IMR-90 (cell line): ENCODE measurements around the gene ATXN1. TPM values are rescaled to one million over a fixed set of nuclear protein-coding genes. Genes with fewer than 3 reads are reported as not detected.

Experiments
- ATAC-seq: fragments of 200-7000 bp; cut with Tn5 transposase; 2 replicates; pipeline ENCODE4 v1.9.1; 2020; ENCODE audit warnings: low read depth, mild to moderate bottlenecking, moderate library complexity
- BruUV-seq: library from RNA; stranded (reverse); fragments of 400-500 nt; replicated peaks from 2 replicates; lab custom pipeline; 2021; lab: Mats Ljungman, UMichigan
- CTCF ChIA-PET: fragments of 300-600 bp; formaldehyde crosslinking; extraction: SDS; loops from one replicate; lab custom pipeline; 2021; ENCODE audit warnings: antibody characterized with exemption; lab: Yijun Ruan, JAX
- POLR2A ChIA-PET: fragments of 300-600 bp; sonication (Branson Sonifier 250); formaldehyde crosslinking; loops from one replicate; lab custom pipeline; 2022; ENCODE audit warnings: antibody characterized with exemption; ENCODE audit not compliant: unreplicated experiment; lab: Charles Lee
- DNase-seq: peaks from one replicate; pipeline ENCODE4 v3.0.0; 2013
- H2AFZ ChIP-seq: replicated peaks from 2 replicates; pipeline ENCODE3; 2013; ENCODE audit warnings: low read length, mild to moderate bottlenecking; ENCODE audit not compliant: poor library complexity
- H2AK5ac ChIP-seq: 2 replicates; pipeline ENCODE4 v1.6.1; 2013; ENCODE audit warnings: low read depth, low read length, inconsistent platforms
- H2AK9ac ChIP-seq: replicated peaks from 2 replicates; pipeline ENCODE3; 2013; ENCODE audit warnings: mild to moderate bottlenecking, low read depth, low read length, moderate library complexity; ENCODE audit not compliant: poor library complexity
- H2BK120ac ChIP-seq: 2 replicates; pipeline ENCODE4 v1.6.1; 2013; ENCODE audit warnings: low read depth, low read length, inconsistent platforms
- H2BK15ac ChIP-seq: 3 replicates; pipeline ENCODE4 v1.6.1; 2013; ENCODE audit warnings: low read depth, low read length, inconsistent platforms
- H2BK20ac ChIP-seq: 2 replicates; pipeline ENCODE4 v1.6.1; 2013; ENCODE audit warnings: low read depth, mild to moderate bottlenecking, inconsistent platforms, low read length, moderate library complexity
- H2BK5ac ChIP-seq: 2 replicates; pipeline ENCODE4 v1.6.1; 2013; ENCODE audit warnings: mild to moderate bottlenecking, low read depth, low read length, inconsistent platforms; ENCODE audit not compliant: poor library complexity, severe bottlenecking
- H3K14ac ChIP-seq: replicated peaks from 2 replicates; pipeline ENCODE4 v1.6.1; 2013; ENCODE audit warnings: low read depth, low read length, inconsistent platforms
- H3K18ac ChIP-seq: 2 replicates; pipeline ENCODE4 v1.6.1; 2013; ENCODE audit warnings: low read depth, low read length, control low read depth
- H3K23ac ChIP-seq: 2 replicates; pipeline ENCODE4 v1.6.1; 2013; ENCODE audit warnings: low read depth, low read length, inconsistent platforms
- H3K27ac ChIP-seq: 2 replicates; pipeline ENCODE4 v1.5.1; 2013; ENCODE audit warnings: mild to moderate bottlenecking, control low read depth, low read length; ENCODE audit not compliant: insufficient read depth
- H3K27me3 ChIP-seq: 2 replicates; pipeline ENCODE4 v1.6.1; 2013; ENCODE audit warnings: low read length; ENCODE audit not compliant: control insufficient read depth, insufficient read depth
- H3K36me3 ChIP-seq: 2 replicates; pipeline ENCODE4 v1.6.1; 2013; ENCODE audit warnings: low read length, mixed read lengths; ENCODE audit not compliant: control insufficient read depth, insufficient read depth
- H3K4ac ChIP-seq: 2 replicates; pipeline ENCODE4 v1.6.1; 2013; ENCODE audit warnings: low read depth, low read length, inconsistent platforms
- H3K4me1 ChIP-seq: 2 replicates; pipeline ENCODE4 v1.6.1; 2013; ENCODE audit warnings: low read length, mixed read lengths; ENCODE audit not compliant: control insufficient read depth, insufficient read depth
- H3K4me2 ChIP-seq: 2 replicates; pipeline ENCODE4 v1.6.1; 2013; ENCODE audit warnings: low read depth, mild to moderate bottlenecking, control low read depth, low read length, moderate library complexity
- H3K4me3 ChIP-seq: 2 replicates; pipeline ENCODE4 v1.5.1; 2013; ENCODE audit warnings: low read depth, mild to moderate bottlenecking, control low read depth, low read length, moderate library complexity; ENCODE audit not compliant: insufficient read depth
- H3K56ac ChIP-seq: 2 replicates; pipeline ENCODE4 v1.6.1; 2013; ENCODE audit warnings: low read length, inconsistent platforms; ENCODE audit not compliant: insufficient read depth; ENCODE audit errors: extremely low read depth
- H3K79me1 ChIP-seq, 2 experiments: 2 replicates each; pipeline ENCODE4 v1.6.1; 2013; ENCODE audit warnings: low read length in 2 of 2, inconsistent platforms in 1 of 2, low read depth in 1 of 2
- H3K9ac ChIP-seq: 2 replicates; pipeline ENCODE4 v1.6.1; 2013; ENCODE audit warnings: low read depth, low read length, control low read depth
- H3K9me1 ChIP-seq: 2 replicates; pipeline ENCODE4 v1.6.1; 2013; ENCODE audit warnings: low read length, inconsistent platforms; ENCODE audit not compliant: insufficient read depth
- H3K9me3 ChIP-seq: 2 replicates; pipeline ENCODE4 v1.6.1; 2013; ENCODE audit warnings: low read length; ENCODE audit not compliant: control insufficient read depth, insufficient read depth
- H4K20me1 ChIP-seq: 2 replicates; pipeline ENCODE4 v1.6.1; 2013; ENCODE audit warnings: low read length, inconsistent platforms; ENCODE audit not compliant: insufficient read depth
- H4K5ac ChIP-seq: 2 replicates; pipeline ENCODE4 v1.6.1; 2013; ENCODE audit warnings: mild to moderate bottlenecking, low read depth, low read length, control low read depth
- H4K8ac ChIP-seq, 2 experiments: 2 replicates each; pipeline ENCODE4 v1.6.1; 2013; ENCODE audit warnings: low read depth in 2 of 2, low read length in 2 of 2, control low read depth in 1 of 2, inconsistent platforms in 1 of 2
- H4K91ac ChIP-seq: 2 replicates; pipeline ENCODE4 v1.6.1; 2013; ENCODE audit warnings: low read depth, low read length, inconsistent platforms; ENCODE audit not compliant: insufficient read depth
- BHLHE40 ChIP-seq: fragments of 150-350 bp; IDR thresholded peaks from 2 replicates; pipeline ENCODE4 v1.6.1; 2016; ENCODE audit warnings: mild to moderate bottlenecking, low read depth, low read length
- CEBPB ChIP-seq: IDR thresholded peaks from 2 replicates; pipeline ENCODE4 v1.6.1; 2012; ENCODE audit warnings: low read depth, low read length, improper control_type of control experiment
- FOS ChIP-seq: fragments of 150-350 bp; IDR thresholded peaks from 2 replicates; pipeline ENCODE4 v1.6.1; 2016; ENCODE audit warnings: low read depth, low read length
- MAFK ChIP-seq: IDR thresholded peaks from 2 replicates; pipeline ENCODE4 v1.6.1; 2012; ENCODE audit warnings: low read depth, low read length, improper control_type of control experiment
- MAZ ChIP-seq: IDR thresholded peaks from 2 replicates; pipeline ENCODE4 v1.6.1; 2012; ENCODE audit warnings: low read depth, mild to moderate bottlenecking, low read length, improper control_type of control experiment, moderate library complexity, borderline replicate concordance
- MXI1 ChIP-seq: IDR thresholded peaks from 2 replicates; pipeline ENCODE4 v1.6.1; 2012; ENCODE audit warnings: low read depth, mild to moderate bottlenecking, low read length, moderate library complexity, borderline replicate concordance
- NFE2L2 ChIP-seq: fragments of 150-350 bp; IDR thresholded peaks from 2 replicates; pipeline ENCODE4 v1.6.1; 2016; ENCODE audit warnings: low read depth, mild to moderate bottlenecking, low read length
- POLR2A ChIP-seq: IDR thresholded peaks from 2 replicates; pipeline ENCODE4 v1.6.1; 2012; ENCODE audit warnings: mild to moderate bottlenecking, low read depth, low read length
- RFX5 ChIP-seq: IDR thresholded peaks from 2 replicates; pipeline ENCODE4 v1.8.0; 2012; ENCODE audit warnings: low read depth, mild to moderate bottlenecking, low read length, moderate library complexity
- SMC3 ChIP-seq: fragments of 150-350 bp; IDR thresholded peaks from 2 replicates; pipeline ENCODE4 v1.6.1; 2016; ENCODE audit warnings: low read depth, mild to moderate bottlenecking, antibody characterized with exemption, low read length, moderate library complexity
- WGBS, 2 experiments: methylation state at CpG; one replicate each; pipeline versions ENCODE4 v1.1.5 to v1.1.7; 2013; ENCODE audit warnings: missing lambda C conversion rate in 2 of 2; ENCODE audit not compliant: insufficient read length in 1 of 2; ENCODE audit errors: extremely low coverage in 2 of 2; 5-methylcytosine and 5-hydroxymethylcytosine counted together
- dilution Hi-C: fragments of 300-500 bp; cut with HindIII; formaldehyde crosslinking; loops from one replicate; pipeline ENCODE4 v1.14.3; 2018; ENCODE audit warnings: low sequenced_read_pairs; ENCODE audit not compliant: unreplicated experiment
- in situ Hi-C: fragments of 300-500 bp; cut with MboI; formaldehyde crosslinking; loops from 3 replicates; pipeline ENCODE4 v1.14.3; 2019; ENCODE audit warnings: low sequenced_read_pairs, inconsistent platforms, mixed read lengths
- intact Hi-C: fragments of 100-400 bp; cut with micrococcal nuclease; formaldehyde crosslinking; loops from 2 replicates; pipeline ENCODE4 v1.10.0; 2022
- polyA plus RNA-seq, 3 experiments: library from polyadenylated mRNA; depleted of rRNA; stranded (reverse); fragments of >200 nt; gene quantifications; 2 replicates each; pipeline ENCODE4 v1.2.3, GENCODE V29; 2012; ENCODE audit warnings: low replicate concordance in 1 of 3
- total RNA-seq: library from RNA; depleted of rRNA; stranded (reverse); fragments of >200 nt; gene quantifications from 2 replicates; pipeline ENCODE4 v1.2.3, GENCODE V29; 2012
- TF ChIP-seq, protein P1 (sequence below): fragments of 150-350 bp; IDR thresholded peaks from 2 replicates; pipeline ENCODE4 v1.6.1; 2017; ENCODE audit warnings: mild to moderate bottlenecking, antibody characterized with exemption, low read length, low read depth
- TF ChIP-seq, protein P2 (sequence below): fragments of 150-350 bp; IDR thresholded peaks from 2 replicates; pipeline ENCODE4 v1.6.1; 2016; ENCODE audit warnings: low read depth, mild to moderate bottlenecking, low read length, moderate library complexity, borderline replicate concordance

Gene ATXN1
- total and polyA plus RNA-seq, 2 of the 4 experiments (the other 2 are of a cell fraction): 7.3 to 11.1 TPM

DNA sequence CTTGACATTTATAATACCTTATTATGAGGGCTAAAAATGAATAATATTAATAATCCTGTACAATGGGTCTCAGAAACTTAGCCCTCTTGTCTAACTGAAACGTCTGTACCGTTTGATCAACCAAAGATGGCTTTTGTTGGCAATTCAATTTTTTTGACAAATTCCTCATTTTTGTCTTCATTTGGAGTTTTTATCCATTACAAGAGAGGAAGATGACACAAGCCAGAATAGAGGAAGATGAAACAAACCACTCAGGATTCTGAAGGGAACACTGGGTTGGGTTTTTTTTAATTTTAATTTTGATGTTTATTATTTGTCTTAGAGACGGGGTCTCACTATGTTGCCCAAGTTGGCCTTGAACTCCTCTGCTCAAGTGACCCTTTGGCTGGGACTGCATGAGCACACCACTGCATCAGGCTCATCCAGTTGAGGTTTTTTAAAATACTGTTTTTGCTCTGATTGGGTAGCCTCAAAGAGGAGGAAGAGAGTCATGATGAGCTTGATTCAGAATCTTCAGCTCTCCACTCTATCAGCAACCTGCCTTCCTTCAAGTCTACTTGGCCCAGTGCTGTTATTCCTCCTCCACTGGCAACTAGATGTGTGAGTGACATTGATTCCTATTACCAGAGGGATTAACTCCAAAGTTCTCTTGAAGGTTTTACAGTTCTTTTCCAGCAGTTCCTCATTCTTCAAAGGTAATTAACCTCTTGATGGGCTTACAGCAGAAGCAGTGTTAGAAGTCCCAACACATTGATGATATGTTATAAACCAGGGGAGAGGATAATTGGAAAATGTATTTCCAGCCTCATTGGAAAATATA, 71.3 kb downstream of the ATXN1 start (continued):
- no peak for TF ChIP-seq SMC3

- H3K9me3 ChIP-seq: no peaks in the 10 kb centered on the region
- no peak overlapping the region for H3K56ac ChIP-seq
- WGBS, 2 experiments: 72% methylated on average over 3 of the region's 4 CpGs; no CpG with 5 or more reads in 1 of the 2 experiments
- H2BK5ac ChIP-seq: peak overlapping the region; percentile 10
- no peaks in the 10 kb centered on the region for H3K27me3 ChIP-seq
- in situ Hi-C loops: no loop called here
- DNase-seq: peak; percentile 93
- peak overlapping the region; percentile 76; the same call in 1 of the 2 replicates for H3K18ac ChIP-seq
- H3K4me1 ChIP-seq: peaks cover 15% of the 10 kb centered on the region
- H3K4me2 ChIP-seq: peak overlapping the region; percentile 38; the same call in 1 of the 2 replicates
- H2BK20ac ChIP-seq: no peak overlapping the region
- peak overlapping the region; percentile 35; the same call in 1 of the 2 replicates for H4K5ac ChIP-seq
- ChIA-PET CTCF (interaction anchor here (0.7 to 2.0 kb wide), 2 partner anchors 10 to 129 kb away, joined by 6 to 7 read pairs; no protein-coding TSS in a partner anchor), POLR2A (no interaction called here)
- H3K9me1 ChIP-seq: 0 out of 2 replicates have a peak, but pooled peaks cover 2% of the 10 kb centered on the region
- dilution Hi-C loops: no loop called here
- peaks cover 22 to 51% of the 10 kb centered on the region in 2 experiments for H3K79me1 ChIP-seq
- 0 out of 2 replicates have a peak overlapping the region, but pooled peaks have one; percentile 49 for H2BK120ac ChIP-seq
- H4K8ac ChIP-seq: no peak overlapping the region
- no peak overlapping the region for H2AK9ac ChIP-seq
- no TSS peak for BruUV-seq
- H3K27ac ChIP-seq: peak overlapping the region; percentile 46; the same call in 1 of the 2 replicates
- H2AFZ ChIP-seq: no peak overlapping the region
- peak; percentile 90 for ATAC-seq
- no peak overlapping the region for H3K9ac ChIP-seq
- H2AK5ac ChIP-seq: no peak overlapping the region; the same call in 1 of the 2 replicates
- H3K14ac ChIP-seq: no peak overlapping the region
- H3K4ac ChIP-seq: no peak overlapping the region; the same call in 1 of the 2 replicates
- no peak overlapping the region for H2BK15ac ChIP-seq
- intact Hi-C loops: no loop called here
- H3K4me3 ChIP-seq: no peak overlapping the region
- H4K91ac ChIP-seq: no peak overlapping the region
- no peak overlapping the region for H3K23ac ChIP-seq
- H3K36me3 ChIP-seq: 0 out of 2 replicates have a peak, but pooled peaks cover 2% of the 10 kb centered on the region
- H4K20me1 ChIP-seq: peaks cover 3% of the 10 kb centered on the region; the same call in 1 of the 2 replicates
- TF ChIP-seq SMC3 (no peak), MAZ (0 out of 2 replicates have a peak, but pooled peaks have one; percentile 0), FOS (peak; percentile 94), RFX5 (no peak), POLR2A (no peak), CEBPB (peak; percentile 89), NFE2L2 (0 out of 2 replicates have a peak, but pooled peaks have one; percentile 23), MAFK (no peak), BHLHE40 (no peak; the same call in 1 of the 2 replicates), MXI1 (no peak)
- TF ChIP-seq, protein P1, sequence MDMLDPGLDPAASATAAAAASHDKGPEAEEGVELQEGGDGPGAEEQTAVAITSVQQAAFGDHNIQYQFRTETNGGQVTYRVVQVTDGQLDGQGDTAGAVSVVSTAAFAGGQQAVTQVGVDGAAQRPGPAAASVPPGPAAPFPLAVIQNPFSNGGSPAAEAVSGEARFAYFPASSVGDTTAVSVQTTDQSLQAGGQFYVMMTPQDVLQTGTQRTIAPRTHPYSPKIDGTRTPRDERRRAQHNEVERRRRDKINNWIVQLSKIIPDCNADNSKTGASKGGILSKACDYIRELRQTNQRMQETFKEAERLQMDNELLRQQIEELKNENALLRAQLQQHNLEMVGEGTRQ: no peak
- TF ChIP-seq, protein P2, sequence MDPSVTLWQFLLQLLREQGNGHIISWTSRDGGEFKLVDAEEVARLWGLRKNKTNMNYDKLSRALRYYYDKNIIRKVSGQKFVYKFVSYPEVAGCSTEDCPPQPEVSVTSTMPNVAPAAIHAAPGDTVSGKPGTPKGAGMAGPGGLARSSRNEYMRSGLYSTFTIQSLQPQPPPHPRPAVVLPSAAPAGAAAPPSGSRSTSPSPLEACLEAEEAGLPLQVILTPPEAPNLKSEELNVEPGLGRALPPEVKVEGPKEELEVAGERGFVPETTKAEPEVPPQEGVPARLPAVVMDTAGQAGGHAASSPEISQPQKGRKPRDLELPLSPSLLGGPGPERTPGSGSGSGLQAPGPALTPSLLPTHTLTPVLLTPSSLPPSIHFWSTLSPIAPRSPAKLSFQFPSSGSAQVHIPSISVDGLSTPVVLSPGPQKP: no peak
These were observed 72.2 kb downstream of the ATXN1 start for GRCh38 chr6:16688984-16689636.
